K562 (cell line): ENCODE measurements around the gene FBXO48. TPM values are rescaled to one million over a fixed set of nuclear protein-coding genes. Genes with fewer than 3 reads are reported as not detected.

Experiments used
- CREB3L1 ChIP-seq: fragments of 450-650 bp; IDR thresholded peaks from 2 replicates; pipeline ENCODE4 v1.6.1; 2014; ENCODE audit warnings: low read depth, mild to moderate bottlenecking, moderate library complexity, borderline replicate concordance
- DMBX1 ChIP-seq: fragments of 250-450 bp; sonication (Bioruptor Pico); IDR thresholded peaks from 2 replicates; pipeline ENCODE4 v1.8.0; 2022; ENCODE audit warnings: inconsistent platforms, mild to moderate bottlenecking, moderate library complexity, borderline replicate concordance
- ELF4 ChIP-seq: fragments of 450-650 bp; formaldehyde crosslinking; IDR thresholded peaks from 2 replicates; pipeline ENCODE4 v1.4.0; 2022; ENCODE audit warnings: missing genetic modification characterization
- FOXJ3 ChIP-seq: sonication (generic); formaldehyde crosslinking; IDR thresholded peaks from 2 replicates; pipeline ENCODE4 v1.4.0; 2020; ENCODE audit warnings: mild to moderate bottlenecking, missing genetic modification reagents
- HNRNPH1 ChIP-seq: fragments of 200-400 bp; formaldehyde crosslinking; optimal IDR thresholded peaks from 2 replicates; pipeline ENCODE3; 2017; ENCODE audit warnings: low read depth, mild to moderate bottlenecking, low read length, moderate library complexity
- JUND ChIP-seq, 2 experiments: IDR thresholded peaks; 2 replicates in 1 of 2; 3 replicates in 1 of 2; pipeline ENCODE4 v1.6.1; 2011; ENCODE audit warnings: borderline replicate concordance in 2 of 2, low read depth in 2 of 2, low read length in 2 of 2, improper control_type of control experiment in 1 of 2, missing biosample characterization in 1 of 2, missing genetic modification characterization in 1 of 2, missing genetic modification reagents in 1 of 2
- MTA2 ChIP-seq: fragments of 450-650 bp; IDR thresholded peaks from 2 replicates; pipeline ENCODE4 v1.6.1; 2016; ENCODE audit warnings: low read depth
- RB1 ChIP-seq: fragments of 450-650 bp; IDR thresholded peaks from 2 replicates; pipeline ENCODE4 v1.6.1; 2017; ENCODE audit warnings: low read depth, mild to moderate bottlenecking
- VEZF1 ChIP-seq: fragments of 200-800 bp; sonication (Bioruptor generic); IDR thresholded peaks from 2 replicates; pipeline ENCODE4 v1.6.1; 2017; ENCODE audit warnings: missing genetic modification characterization, missing compliant biosample characterization
- YY1 ChIP-seq, 3 experiments: IDR thresholded peaks; 2 replicates each; pipeline ENCODE4 v1.6.1; 2011; ENCODE audit warnings: low read length in 2 of 3, mild to moderate bottlenecking in 2 of 3, moderate library complexity in 2 of 3, borderline replicate concordance in 1 of 3, control low read depth in 1 of 3, low read depth in 1 of 3; ENCODE audit not compliant: insufficient read depth in 3 of 3, insufficient replicate concordance in 2 of 3, control insufficient read depth in 1 of 3, insufficient read length in 1 of 3; ENCODE audit errors: extremely low read depth in 1 of 3
- ZNF384 ChIP-seq: IDR thresholded peaks from 2 replicates; pipeline ENCODE4 v1.6.1; 2012; ENCODE audit warnings: low read depth, low read length, improper control_type of control experiment
- ZNF639 ChIP-seq, 2 experiments: fragments of 200-800 bp in 1 of 2; sonication (Bioruptor generic) in 1 of 2; sonication (generic) in 1 of 2; formaldehyde crosslinking in 1 of 2; IDR thresholded peaks in 1 of 2; conservative IDR thresholded peaks in 1 of 2; 2 replicates each; pipeline versions ENCODE4 v1.5.0 to v1.6.1; 2016 to 2020; ENCODE audit warnings: missing compliant biosample characterization in 1 of 2, missing genetic modification characterization in 1 of 2, missing genetic modification reagents in 1 of 2
- ZNF699 ChIP-seq: fragments of 250-450 bp; sonication (Bioruptor Pico); IDR thresholded peaks from 2 replicates; pipeline ENCODE4 v1.8.0; 2021; ENCODE audit warnings: mild to moderate bottlenecking, moderate library complexity; ENCODE audit not compliant: insufficient replicate concordance
- polyA plus RNA-seq, 8 experiments: library from polyadenylated mRNA; depleted of rRNA in 4 of 8; stranded (reverse) in 5 of 8; unstranded in 3 of 8; fragments of >200 nt; fragmentation: Nextera tagmentation in 2 of 8; fragmentation: Illumina TruSeq in 1 of 8; extraction: Ambion mirVana in 2 of 8; extraction: Trizol in 1 of 8; gene quantifications; 2 replicates each; pipeline versions ENCODE4 v1.2.1 to v1.2.3, GENCODE V29; 2011 to 2014; ENCODE audit warnings: inconsistent platforms in 1 of 8, missing spikeins in 1 of 8
- total RNA-seq, 7 experiments: library from RNA; depleted of rRNA in 6 of 7; stranded (reverse); fragments of >200 nt in 6 of 7; fragmentation: Illumina TruSeq in 2 of 7; extraction: Trizol in 2 of 7; gene quantifications; 2 replicates each; pipeline versions ENCODE4 v1.2.1 to v1.2.3, GENCODE V29; 2011 to 2021; ENCODE audit warnings: low replicate concordance in 1 of 7
- TF ChIP-seq, protein P1 (sequence below): fragments of 250-450 bp; sonication (Bioruptor Pico); IDR thresholded peaks from 2 replicates; pipeline ENCODE4 v1.4.0; 2020; ENCODE audit warnings: mild to moderate bottlenecking, moderate library complexity, borderline replicate concordance
- TF ChIP-seq, protein P2 (sequence below): fragments of 250-450 bp; sonication (Bioruptor Pico); IDR thresholded peaks from 2 replicates; pipeline ENCODE4 v1.8.0; 2021; ENCODE audit warnings: moderate library complexity, mild to moderate bottlenecking, inconsistent platforms

Gene FBXO48
- total and polyA plus RNA-seq, 9 of the 15 experiments (the other 6 are each of a cell fraction or from before 2014, with no cell fraction given): 0.36 to 1.8 (median 0.73) TPM

GRCh38 chr2:68438455-68439303 is 28.4 kb downstream of the FBXO48 start (continued):
- TF ChIP-seq, protein P1, sequence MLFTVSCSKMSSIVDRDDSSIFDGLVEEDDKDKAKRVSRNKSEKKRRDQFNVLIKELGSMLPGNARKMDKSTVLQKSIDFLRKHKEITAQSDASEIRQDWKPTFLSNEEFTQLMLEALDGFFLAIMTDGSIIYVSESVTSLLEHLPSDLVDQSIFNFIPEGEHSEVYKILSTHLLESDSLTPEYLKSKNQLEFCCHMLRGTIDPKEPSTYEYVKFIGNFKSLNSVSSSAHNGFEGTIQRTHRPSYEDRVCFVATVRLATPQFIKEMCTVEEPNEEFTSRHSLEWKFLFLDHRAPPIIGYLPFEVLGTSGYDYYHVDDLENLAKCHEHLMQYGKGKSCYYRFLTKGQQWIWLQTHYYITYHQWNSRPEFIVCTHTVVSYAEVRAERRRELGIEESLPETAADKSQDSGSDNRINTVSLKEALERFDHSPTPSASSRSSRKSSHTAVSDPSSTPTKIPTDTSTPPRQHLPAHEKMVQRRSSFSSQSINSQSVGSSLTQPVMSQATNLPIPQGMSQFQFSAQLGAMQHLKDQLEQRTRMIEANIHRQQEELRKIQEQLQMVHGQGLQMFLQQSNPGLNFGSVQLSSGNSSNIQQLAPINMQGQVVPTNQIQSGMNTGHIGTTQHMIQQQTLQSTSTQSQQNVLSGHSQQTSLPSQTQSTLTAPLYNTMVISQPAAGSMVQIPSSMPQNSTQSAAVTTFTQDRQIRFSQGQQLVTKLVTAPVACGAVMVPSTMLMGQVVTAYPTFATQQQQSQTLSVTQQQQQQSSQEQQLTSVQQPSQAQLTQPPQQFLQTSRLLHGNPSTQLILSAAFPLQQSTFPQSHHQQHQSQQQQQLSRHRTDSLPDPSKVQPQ (CRISPR knock-in tag): no peak
- TF ChIP-seq VEZF1: no peak
- no peak; the same call in 1 of the 2 replicates for TF ChIP-seq DMBX1 (CRISPR knock-in tag)
- TF ChIP-seq MTA2: no peak
- no peak for TF ChIP-seq ZNF639 (CRISPR knock-in tag; conservative IDR thresholded peaks at IDR 0.05 in 1 of 2, IDR thresholded peaks at IDR 0.05 in 1 of 2)
- no peak for TF ChIP-seq HNRNPH1
- TF ChIP-seq CREB3L1: no peak
- TF ChIP-seq ZNF384: no peak
- no peak for TF ChIP-seq JUND (IDR thresholded peaks at IDR 0.05; ENCODE audit: borderline replicate concordance, low read depth, low read length)
- no peak for TF ChIP-seq JUND (tag; IDR thresholded peaks at IDR 0.05; ENCODE audit: borderline replicate concordance, low read depth, low read length)
- TF ChIP-seq RB1: no peak
- TF ChIP-seq, protein P2, sequence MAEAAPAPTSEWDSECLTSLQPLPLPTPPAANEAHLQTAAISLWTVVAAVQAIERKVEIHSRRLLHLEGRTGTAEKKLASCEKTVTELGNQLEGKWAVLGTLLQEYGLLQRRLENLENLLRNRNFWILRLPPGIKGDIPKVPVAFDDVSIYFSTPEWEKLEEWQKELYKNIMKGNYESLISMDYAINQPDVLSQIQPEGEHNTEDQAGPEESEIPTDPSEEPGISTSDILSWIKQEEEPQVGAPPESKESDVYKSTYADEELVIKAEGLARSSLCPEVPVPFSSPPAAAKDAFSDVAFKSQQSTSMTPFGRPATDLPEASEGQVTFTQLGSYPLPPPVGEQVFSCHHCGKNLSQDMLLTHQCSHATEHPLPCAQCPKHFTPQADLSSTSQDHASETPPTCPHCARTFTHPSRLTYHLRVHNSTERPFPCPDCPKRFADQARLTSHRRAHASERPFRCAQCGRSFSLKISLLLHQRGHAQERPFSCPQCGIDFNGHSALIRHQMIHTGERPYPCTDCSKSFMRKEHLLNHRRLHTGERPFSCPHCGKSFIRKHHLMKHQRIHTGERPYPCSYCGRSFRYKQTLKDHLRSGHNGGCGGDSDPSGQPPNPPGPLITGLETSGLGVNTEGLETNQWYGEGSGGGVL (CRISPR knock-in tag): no peak
- TF ChIP-seq ZNF699 (CRISPR knock-in tag): no peak
- TF ChIP-seq YY1 (IDR thresholded peaks at IDR 0.05; ENCODE audit: borderline replicate concordance in 1 of 3, control insufficient read depth in 1 of 3, extremely low read depth in 1 of 3, insufficient read depth in 3 of 3, insufficient read length in 1 of 3, insufficient replicate concordance in 2 of 3, low read depth in 1 of 3, low read length in 2 of 3): no peak
- TF ChIP-seq ELF4 (CRISPR knock-in tag): peak; percentile 100
- TF ChIP-seq FOXJ3 (CRISPR knock-in tag): no peak
